ENCODE results near the gene ATP8A1.
A peak's percentile ranks its signal among the peaks of the same experiment; 100 is the strongest.
"Not testable (repeated sequence)": the region's sequence is repeated elsewhere in the genome, so short reads cannot be mapped to it uniquely, and the experiment has no call there.

The ATP8A1 gene
- total RNA-seq = 12.0 to 41.1 (median 23.7) reads per million in 18 experiments

DNA sequence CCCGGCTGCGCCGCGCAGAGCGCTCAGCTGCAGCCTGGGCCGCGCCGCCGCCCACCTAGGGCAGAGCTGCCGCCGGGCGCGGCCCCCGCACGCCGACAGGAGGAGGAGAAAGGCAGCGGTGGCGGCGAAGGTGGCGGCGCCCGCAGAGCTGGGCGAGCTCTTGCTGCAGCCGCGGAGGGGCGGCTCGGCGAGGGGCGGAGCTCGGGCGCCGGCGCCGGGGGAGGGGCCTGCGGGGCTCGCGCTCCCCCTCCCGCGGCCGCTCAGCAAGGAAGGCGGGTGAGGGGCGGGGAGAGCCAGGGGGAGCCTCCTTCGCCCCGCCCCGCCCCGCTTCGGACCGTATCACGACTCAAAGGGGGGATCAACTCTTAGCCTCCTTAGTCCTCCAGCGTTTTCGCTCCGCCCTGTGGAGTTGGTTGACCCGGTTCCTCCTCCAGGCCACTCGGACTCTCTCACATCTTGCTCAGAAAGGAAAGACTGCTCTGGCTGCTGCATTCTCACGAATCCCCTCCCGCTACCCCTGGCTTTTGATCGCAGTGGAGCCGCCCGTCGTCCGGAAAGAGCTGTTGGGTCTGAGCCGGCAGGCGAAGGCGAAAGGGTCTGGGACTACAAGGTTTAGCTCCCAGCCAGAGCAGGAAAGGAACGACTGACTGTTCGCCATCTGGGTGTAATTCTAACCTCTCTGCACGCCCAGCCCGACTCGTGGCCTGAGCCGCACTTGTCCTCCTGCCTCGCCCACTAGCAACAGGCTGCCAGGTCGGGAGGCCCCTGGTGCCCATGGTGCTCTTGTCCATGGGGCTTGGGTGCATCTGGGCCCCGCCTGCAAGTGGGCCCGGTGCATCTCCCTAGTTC is at the start of gene ATP8A1:
Gene ATP8A1 (minus strand): TSS at position 162 of the 849 bp plus-strand sequence. CDS start 232 bp downstream, outside the sequence.
- peak; percentile 91 to 92 for DNase-seq

DNA sequence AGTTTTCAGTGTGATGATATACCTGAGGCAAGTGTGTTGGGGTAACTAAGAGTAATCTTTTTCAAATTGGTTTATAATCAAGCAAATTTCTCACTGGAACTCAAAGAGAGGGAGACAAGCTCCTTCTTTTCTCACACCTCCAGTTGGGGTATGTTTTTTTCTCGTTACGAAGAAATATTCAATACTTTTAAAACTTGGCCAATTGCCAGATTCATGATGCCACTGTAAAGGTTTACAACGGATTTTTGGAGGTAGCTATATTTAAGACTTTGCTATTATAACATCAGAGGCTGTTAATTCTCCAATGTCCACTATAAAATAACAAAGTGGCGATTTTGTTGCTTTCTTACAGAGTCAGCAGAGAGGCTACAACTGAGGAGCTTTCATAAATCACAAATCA is 49.2 kb upstream of the ATP8A1 start:
- DNase-seq = no peak

DNA sequence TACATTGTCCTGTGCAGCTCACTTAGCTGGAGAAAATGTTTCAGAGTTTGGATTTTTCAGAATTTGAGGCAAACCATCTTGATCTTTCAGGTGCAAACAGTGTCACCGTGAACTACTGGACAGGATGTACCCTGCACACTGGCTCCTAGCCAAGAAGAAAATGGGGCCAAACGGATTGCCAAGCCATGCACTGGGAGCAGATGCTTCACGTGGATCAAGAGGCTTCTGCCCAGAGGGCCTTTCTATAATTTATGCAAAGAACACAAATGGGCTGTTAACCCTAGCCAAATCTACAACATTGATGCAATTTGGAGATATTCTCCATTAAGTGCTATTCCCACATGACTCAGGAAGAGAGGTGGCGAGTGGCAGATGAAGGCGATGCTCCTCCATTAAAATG is 46.9 kb upstream of the ATP8A1 start:
- DNase-seq = no peak

DNA sequence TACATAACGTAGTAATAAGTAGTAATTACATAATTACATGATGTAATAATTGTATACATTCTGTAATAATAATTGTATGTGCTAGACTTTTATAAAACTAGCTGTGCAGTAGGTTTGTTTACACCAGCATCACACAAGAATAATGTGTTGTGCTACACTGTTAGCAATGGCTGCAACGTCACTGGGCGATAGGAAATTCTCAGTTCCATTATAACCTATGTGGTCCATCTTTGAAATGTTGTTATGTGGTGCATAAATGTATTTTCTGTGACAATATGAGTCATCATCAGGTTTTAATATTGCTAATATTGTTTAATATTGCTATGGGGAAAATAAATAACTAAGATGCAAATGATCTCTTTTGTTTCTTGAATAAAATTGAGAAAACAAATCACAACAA is 46.0 kb upstream of the ATP8A1 start:
- DNase-seq = no peak

DNA sequence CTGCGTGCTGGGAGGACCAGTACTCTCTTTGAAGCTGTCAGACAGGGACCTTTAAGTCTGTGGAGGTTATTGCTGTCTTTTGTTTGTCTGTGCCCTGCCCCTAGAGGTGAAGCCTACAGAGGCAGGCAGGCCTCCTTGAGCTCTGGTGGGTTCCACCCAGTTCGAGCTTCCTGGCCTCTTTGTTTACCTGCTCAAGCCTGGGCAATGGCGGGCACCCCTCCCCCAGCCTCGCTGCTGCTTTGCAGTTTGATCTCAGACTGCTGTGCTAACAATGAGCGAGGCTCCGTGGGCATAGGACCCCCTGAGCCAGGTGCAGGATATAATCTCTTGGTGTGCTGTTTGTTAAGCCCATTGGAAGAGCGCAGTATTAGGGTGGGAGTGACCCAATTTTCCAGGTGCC is 44.9 kb upstream of the ATP8A1 start:
- DNase-seq = not testable (repeated sequence)

DNA sequence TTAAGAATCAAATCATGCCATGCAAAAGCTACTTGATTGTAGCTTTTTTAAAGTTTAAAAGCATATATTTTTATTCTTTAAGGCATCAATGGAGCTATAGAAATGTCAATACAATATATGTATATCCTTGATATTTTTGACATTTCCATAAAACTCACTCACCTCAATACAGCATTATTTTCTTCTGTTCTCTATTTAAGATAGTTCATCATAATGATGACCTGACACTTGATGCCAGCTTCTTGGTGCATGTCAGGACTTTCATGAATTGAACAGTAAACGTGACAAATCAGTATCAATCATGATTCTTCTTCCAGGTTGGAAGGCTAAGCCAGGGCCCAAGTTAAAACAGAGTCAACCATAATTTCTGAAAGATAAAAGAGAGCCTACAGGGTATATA is 33.6 kb upstream of the ATP8A1 start:
- no peak for DNase-seq

DNA sequence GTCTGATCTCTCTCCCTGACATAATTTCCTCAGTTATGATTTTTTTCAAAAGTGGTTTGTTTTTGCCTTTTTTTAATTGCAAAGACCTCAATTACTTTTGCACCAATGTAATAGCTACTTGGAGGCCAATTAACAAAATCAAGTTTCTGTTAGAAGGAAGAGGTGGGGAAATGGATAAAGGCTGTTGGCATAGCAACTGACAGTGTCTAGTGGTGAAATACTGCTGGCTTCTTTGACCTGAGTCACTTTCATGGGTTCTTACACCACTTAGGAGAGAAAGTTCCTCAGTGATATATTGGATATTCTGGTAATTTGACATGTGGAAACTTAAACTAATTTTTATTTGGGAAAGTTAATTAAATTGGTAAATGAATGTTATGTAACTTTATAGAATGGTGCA is 26.5 kb upstream of the ATP8A1 start:
- peak in 1 of 2 donors; percentile 1 for DNase-seq

DNA sequence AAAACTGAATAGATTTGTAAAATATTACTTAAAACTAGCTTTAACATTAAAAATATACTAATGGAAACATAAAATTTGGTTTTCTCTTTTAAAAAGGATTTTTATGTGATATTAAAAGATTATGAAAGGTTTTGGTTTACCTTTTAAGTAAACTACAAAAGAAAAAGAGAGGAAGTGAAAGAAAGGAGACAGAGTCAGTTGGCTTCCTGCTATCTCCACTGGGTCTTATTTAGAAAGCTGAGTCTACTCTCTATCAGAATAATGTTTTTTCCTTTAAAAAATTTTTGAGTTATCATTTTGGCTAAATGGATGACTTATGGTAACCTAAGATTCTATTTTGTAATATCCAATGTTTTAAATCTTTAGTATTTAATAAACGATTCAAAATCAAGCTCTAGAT is 21.6 kb upstream of the ATP8A1 start:
- no peak for DNase-seq

DNA sequence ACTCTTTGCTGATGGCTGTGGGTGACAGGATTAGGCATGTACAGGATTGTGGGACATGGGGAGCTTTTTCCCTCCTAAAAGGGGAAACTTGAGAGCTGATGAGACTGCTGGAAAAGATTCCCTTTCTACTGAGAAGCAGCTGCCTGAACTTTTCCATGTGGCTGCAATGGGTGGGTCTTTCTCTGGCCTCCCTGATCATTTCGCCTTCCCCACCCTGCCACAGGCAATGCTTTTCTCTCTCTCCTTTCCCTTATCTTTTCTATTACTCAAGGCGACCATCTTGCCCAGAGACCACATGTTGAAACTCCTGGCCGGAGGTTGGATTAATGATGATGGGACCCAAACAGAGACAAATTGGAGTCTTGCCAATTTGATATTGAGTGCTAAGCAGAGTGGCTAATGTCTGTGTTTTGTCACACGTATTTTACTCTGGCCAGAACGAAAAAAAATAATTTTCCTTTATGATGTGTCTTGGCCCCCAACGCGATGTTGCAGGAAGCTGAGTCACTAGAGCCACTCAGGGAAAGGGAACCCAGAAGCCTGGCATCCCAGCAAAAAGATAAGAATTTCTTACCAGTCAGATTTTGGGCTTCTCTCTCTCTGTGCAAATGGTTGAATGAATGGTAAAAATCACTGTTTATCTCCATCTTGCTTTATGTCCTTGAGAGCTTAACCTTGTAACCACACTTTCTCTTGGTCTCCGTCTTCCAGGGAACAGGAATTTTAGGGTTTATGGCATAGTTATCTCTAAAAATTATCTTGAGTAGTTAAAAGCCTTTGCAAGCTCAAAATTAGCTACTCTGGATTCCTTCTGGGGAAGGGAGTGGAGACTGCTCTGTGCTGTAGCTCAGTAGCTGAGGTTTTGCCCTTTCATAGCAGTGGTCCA is 19.4 kb upstream of the ATP8A1 start:
- no peak for DNase-seq

DNA sequence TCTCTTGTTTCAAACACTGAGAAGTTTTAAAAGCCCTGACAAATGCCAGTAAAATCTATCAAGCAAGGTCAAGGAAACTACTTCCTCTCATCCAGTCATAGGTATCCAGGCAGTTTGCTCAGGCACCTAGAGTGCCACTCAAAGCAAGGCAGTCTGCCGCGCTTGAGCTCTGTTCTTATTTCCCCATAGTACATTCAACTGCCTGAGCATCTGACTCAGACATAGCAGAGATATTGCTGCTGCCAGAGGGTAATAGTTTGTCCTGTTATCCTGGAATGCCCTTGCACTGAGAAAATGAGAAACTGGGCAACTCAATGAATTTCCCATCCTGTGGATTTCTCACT is 16.1 kb upstream of the ATP8A1 start:
- DNase-seq = no peak

DNA sequence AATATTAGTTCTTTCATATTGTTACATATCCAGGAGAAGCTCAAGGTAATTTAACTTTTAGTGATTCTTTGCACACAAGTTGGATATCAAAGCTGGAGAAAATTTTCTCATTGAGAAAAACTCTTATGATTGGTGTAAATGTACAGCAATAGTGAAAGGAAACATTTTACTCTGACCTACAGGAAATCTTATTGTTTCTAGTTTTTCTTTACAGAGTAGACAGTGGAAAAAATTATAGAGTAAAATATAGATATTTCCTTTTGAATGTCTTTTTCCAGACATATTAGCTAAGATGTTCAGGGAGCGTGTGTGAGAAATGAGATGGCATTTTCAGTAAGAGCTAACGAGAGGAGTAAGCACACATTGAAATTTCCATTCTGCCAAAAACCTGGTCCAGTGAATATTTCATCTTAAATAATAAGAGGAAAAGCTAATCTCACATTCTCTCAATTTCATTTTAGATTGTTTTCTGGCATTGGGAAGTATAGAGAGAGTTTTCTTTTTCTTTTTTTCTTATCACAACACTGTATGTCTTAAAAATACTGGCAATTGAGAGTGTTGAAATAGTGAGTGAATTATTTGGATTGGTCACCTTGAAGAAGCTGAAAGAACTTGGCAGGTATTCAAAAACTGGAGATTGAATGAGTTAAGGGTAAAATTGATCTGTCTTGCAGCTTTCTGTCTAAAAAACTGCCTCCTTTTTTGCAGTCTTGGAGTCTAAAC is 15.6 kb upstream of the ATP8A1 start:
- no peak for DNase-seq

DNA sequence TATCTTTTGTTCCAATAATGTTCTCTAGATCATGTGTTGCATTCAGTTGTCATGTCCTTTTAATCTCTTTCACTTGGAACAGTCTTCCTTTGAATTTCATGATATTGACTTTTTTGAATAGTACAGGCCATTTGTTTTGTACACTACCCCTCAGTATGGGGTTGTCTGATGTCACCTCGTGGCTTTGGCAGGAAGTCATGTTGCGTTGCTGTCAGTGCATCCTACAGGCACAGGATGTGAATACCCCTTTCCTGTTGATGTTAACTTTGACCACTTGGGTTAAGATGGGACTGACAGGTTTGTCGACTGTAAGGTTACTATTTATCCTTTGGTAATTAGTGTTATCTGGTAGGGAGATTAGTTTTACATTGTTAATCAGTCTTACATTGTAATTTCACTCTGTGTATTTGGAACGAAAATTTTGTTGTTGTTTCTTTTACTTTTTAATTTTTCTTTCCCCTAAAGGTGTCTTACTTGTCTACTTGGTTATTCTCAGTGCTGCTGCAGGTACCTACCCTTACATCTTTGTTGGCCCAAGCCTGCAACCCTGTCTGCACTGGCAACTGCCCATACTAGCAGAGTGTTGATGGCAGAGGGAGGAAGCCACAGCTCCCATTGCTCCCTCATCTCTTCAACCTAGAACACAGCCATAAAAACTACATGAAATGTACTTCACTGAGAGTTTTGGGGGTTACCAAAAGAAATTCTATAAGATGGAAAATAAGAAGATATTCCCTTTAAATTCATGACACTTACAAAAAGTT is 14.7 kb upstream of the ATP8A1 start:
- no peak for DNase-seq

DNA sequence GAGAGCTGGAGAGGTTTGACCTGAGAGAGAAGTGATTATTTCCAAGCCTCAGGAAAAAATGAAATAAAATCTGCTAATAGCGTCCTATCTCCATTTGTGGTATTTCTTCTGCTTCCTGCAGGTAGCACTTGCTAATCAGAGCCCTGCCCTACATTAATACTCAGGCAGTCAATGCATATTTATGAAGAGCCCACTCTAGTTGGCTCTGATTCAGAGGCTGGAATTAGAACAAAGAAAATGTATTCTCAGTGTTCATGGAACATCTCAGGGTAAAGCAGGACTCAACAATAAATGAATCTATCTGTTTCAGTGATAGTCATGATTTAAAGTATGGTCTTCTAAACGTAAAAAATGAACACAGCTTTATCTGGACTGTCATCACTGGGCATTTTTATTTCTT is 1.4 kb upstream of the ATP8A1 start:
- no peak for DNase-seq

DNA sequence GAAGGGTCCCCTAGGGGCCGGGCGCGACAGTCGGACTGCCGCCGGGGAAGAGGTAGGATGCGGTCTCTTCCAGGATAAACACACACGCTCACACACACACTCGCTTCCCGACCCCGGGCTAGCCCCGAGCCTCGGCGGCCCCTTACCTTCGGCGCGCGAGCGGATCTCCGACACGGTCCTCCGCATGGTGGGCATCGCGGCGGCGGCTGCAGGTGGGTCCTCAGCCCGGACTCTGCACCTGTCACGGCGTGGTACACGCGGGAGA is 294 bp downstream of the ATP8A1 start:
- DNase-seq = no peak

DNA sequence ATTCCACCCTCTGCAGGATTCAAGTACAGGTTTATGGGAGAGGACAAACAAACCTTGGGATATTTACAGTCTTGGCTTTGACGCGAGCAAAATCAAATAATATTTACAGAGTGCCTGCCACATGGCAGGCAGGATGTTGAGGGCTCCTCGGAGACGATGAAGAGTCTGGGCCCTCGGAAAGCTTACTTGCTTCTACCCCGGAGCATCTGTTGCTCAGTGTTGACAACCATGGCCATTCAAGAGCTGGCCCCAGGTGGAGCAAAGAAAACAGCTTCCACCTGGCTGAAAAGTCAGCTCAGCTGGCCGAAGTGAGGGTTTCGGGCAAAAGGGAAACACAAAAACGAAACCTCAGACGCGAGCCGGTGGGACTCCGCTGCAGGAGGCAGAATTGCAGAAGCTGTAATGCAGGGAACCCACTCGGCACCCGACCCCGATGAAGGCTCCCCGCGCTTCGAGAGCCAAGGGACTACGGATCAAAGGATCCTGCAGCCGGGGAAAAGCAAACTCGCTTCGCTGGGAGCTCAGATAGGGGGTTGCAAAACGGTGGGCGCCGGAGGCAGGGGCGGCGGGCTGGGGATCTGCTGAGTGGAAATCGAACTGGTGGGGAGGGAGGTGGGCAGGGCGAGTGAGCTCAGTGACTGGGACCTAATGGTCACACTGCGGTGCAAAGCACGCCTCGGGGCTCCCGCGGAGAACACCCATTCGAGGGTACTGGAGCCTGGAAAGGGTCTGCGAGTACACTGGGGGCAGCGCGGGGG is 805 bp downstream of the ATP8A1 start:
- DNase-seq = peak; percentile 40 to 52

DNA sequence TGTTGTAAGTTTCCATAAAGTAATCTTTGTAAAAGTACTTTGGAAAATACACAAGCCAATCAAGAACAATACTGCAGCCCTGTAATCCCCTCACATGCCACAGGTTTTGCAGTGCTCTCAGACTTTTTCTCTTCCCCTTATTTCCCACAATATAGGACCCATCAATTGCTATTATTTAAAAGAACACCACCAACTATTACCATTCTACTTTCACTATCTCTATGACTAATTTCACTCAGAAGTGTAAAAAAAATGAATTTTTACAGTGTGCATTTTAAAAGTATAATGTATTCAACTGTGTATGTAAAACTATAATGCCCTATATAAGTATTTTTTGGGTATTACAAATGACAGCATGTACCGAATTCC is 1.7 kb downstream of the ATP8A1 start:
- no peak for DNase-seq

DNA sequence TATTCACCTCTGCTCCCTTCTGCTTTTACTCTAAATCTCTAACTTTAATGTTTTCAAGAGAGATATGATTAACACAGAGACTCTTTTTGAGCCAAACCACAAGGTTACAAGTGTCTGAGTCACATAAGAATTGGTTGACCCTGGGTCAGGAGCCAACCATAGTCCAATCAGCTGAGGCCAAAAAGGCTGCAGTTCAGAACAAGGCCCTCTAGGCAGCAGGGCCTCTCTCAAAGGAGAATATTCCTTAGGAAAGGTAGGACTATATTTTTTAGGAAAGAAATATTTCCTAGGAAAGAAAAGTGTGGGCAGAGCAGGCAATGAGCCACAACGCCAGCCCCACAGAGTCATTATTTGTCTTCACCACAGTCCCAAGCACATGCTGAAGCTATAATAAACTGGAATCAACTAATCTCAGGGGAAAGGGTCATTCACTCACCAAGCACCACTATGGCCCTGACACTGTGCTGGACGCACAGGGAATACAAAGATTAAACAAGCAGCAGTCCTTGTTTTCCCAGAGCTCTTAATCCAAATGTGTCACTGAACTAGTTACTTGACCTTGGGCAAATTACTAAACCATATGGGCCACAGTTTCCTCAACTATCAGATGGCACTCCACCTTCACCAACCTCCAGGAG is 2.2 kb downstream of the ATP8A1 start:
- peak; percentile 47 to 58 for DNase-seq

DNA sequence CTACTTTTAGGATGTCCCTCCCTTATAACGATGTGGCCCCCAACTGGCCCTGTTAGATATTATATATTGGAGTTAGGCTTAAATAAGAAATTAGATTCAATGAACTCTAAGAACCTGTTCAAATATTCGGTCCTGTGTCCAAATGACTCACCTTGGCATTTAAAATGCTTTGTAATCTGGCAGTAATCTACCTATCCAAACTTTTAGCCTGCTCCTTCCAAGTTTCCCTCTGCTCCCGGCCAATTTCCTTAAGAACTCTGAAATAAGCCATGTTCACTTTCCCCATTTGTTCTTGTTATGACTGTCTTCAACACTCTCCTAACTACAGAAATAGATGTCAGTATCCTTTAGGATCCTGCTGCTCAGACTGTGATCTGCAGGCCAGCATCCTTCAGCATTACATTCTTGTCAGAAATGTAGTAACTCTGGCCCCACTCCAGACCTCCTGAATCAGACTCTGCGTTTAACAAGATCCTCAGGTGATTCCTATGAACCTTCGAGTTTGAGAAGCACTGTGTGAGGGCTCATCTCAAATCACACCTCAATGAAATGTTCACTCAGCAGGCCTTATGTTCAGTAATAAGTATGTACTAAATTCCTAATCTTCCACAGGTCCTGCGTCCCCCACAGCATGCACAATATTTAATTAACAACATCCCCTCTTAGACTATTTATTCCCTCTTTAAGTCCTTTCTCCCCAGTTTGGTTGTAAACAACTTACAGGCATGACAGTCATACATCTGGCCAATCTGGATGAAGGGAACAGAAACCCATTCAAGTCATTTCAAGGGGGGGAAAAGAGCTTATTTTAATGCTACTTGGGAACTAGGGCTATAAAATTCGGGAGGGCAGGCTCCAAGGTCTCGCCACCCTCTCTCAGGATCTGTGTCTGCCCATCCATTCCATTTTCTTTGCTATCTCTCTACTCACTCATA is 3.0 kb downstream of the ATP8A1 start:
- DNase-seq = no peak

DNA sequence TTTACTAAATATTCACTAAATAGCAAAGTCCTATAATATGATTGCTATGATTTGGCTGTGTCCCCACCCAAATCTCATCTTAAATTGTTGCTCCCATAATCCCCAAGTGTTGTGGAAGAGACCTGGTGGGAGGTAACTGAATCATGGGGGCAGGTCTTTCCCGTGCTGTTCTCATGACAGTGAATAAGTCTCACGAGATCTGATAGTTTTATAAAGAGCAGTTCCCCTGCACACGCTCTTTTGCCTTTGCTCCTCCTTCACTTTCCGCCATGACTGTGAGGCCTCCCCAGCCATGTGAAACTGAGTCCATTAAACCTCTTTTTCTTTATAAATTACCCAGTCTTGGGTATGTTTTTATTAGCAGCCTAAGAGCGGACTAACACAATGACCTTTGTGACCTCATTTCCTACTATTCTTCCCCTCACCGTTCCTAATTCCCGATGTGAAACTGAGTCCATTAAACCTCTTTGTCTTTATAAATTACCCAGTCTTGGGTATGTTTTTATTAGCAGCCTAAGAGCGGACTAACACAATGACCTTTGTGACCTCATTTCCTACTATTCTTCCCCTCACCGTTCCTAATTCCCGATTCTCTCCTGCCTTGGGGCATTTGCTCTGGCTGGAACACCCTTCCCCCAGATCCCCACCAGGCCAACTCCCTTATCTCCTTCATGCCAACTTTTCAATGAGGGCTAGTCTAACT is 4.2 kb downstream of the ATP8A1 start:
- DNase-seq = not testable (repeated sequence)

DNA sequence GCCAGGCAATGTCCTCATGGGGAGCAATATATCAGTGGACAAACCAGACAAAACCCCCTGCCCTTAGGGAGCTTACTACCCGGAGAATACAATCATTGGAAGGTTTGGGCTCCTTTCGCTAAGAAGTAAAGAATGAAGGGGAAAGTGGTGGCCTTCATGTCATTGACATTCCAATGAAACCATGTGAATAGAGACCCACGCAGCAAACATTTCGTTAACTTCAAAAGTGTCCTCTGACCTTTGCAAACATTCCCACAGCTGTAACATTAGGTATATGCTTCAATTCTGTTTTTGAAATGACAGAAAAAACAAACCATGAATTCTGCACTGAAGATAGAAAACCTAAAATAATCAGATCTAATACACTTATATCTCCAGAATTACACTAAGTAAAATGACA is 7.0 kb downstream of the ATP8A1 start:
- DNase-seq = no peak
